TTC549 (cell line): ENCODE results near the gene FBXO7.

Experiments
- FAIRE-seq: peaks from 2 replicates; lab custom pipeline; 2012; peaks lifted over from hg19 to GRCh38; lab: Jason Lieb, UNC

The FBXO7 gene

GRCh38 chr22:32490279-32490678, 15.7 kb downstream of the FBXO7 start:
- FAIRE-seq: no peak

- FAIRE-seq: no peak
These were observed 17.5 kb downstream of the FBXO7 start for GRCh38 chr22:32492111-32492510.

- FAIRE-seq: no peak
These were observed 18.9 kb downstream of the FBXO7 start for GRCh38 chr22:32493551-32493950.

- FAIRE-seq: no peak
These were observed 20.4 kb downstream of the FBXO7 start for GRCh38 chr22:32494971-32495370.

GRCh38 chr22:32499666-32500065, 25.1 kb downstream of the FBXO7 start:
- FAIRE-seq: no peak

- FAIRE-seq: no peak
These were observed 27.5 kb downstream of the FBXO7 start for GRCh38 chr22:32501836-32502752.

GRCh38 chr22:32509045-32509444, 34.4 kb downstream of the FBXO7 start:
- no peak for FAIRE-seq

- FAIRE-seq: no peak
These were observed 36.7 kb downstream of the FBXO7 start for GRCh38 chr22:32511274-32511673.

- no peak for FAIRE-seq
These were observed 37.2 kb downstream of the FBXO7 start for GRCh38 chr22:32511776-32512175.

GRCh38 chr22:32512267-32512982, 37.8 kb downstream of the FBXO7 start:
- no peak for FAIRE-seq

- no peak for FAIRE-seq
These were observed 40.5 kb downstream of the FBXO7 start for GRCh38 chr22:32515084-32515483.

GRCh38 chr22:32517488-32517887, 42.9 kb downstream of the FBXO7 start:
- no peak for FAIRE-seq

GRCh38 chr22:32517921-32518320, 43.3 kb downstream of the FBXO7 start:
- FAIRE-seq: no peak

- no peak for FAIRE-seq
These were observed 43.8 kb downstream of the FBXO7 start for GRCh38 chr22:32518381-32518780.

- no peak for FAIRE-seq
These were observed 44.2 kb downstream of the FBXO7 start for GRCh38 chr22:32518848-32519247.

- no peak for FAIRE-seq
These were observed 46.0 kb downstream of the FBXO7 start for GRCh38 chr22:32520612-32521011.

GRCh38 chr22:32522237-32522636, 47.6 kb downstream of the FBXO7 start:
- no peak for FAIRE-seq

- no peak for FAIRE-seq
These were observed 53.1 kb downstream of the FBXO7 start for GRCh38 chr22:32527756-32528155.

- no peak for FAIRE-seq
These were observed 53.7 kb downstream of the FBXO7 start for GRCh38 chr22:32528316-32528715.

GRCh38 chr22:32528984-32529982, 54.7 kb downstream of the FBXO7 start:
- FAIRE-seq: no peak

- no peak for FAIRE-seq
These were observed 56.6 kb downstream of the FBXO7 start for GRCh38 chr22:32531228-32531627.
